Tibial nerve (tissue), 3 donors: Measurements from ENCODE around the gene FOXP4.

Source experiments
- POLR2A ChIP-seq, 2 donors: fragments of 450-650 bp; IDR thresholded peaks; one replicate each; pipeline ENCODE4 v1.6.1; 2017; ENCODE audit warnings: antibody characterized with exemption in 2 of 2, mild to moderate bottlenecking in 2 of 2, moderate library complexity in 2 of 2
- TF ChIP-seq, protein P1 (sequence below), 5 experiments: fragments of 200-600 bp in 3 of 5; fragments of 450-650 bp in 2 of 5; sonication (generic) in 3 of 5; IDR thresholded peaks; one replicate each; pipeline ENCODE4 v1.5.1; 2016 to 2019; ENCODE audit warnings: antibody characterized with exemption in 5 of 5, mild to moderate bottlenecking in 3 of 5, moderate library complexity in 2 of 5

GRCh38 chr6:41605649-41606048 lies 59.5 kb downstream of the FOXP4 start:
- TF ChIP-seq, protein P1, sequence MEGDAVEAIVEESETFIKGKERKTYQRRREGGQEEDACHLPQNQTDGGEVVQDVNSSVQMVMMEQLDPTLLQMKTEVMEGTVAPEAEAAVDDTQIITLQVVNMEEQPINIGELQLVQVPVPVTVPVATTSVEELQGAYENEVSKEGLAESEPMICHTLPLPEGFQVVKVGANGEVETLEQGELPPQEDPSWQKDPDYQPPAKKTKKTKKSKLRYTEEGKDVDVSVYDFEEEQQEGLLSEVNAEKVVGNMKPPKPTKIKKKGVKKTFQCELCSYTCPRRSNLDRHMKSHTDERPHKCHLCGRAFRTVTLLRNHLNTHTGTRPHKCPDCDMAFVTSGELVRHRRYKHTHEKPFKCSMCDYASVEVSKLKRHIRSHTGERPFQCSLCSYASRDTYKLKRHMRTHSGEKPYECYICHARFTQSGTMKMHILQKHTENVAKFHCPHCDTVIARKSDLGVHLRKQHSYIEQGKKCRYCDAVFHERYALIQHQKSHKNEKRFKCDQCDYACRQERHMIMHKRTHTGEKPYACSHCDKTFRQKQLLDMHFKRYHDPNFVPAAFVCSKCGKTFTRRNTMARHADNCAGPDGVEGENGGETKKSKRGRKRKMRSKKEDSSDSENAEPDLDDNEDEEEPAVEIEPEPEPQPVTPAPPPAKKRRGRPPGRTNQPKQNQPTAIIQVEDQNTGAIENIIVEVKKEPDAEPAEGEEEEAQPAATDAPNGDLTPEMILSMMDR (IDR thresholded peaks at IDR 0.05), result no peak
- TF ChIP-seq POLR2A (IDR thresholded peaks at IDR 0.05), result no peak
